CD4-positive, alpha-beta memory T cell (primary cell): ENCODE measurements around the gene YWHAQ. TPM values are rescaled to one million over a fixed set of nuclear protein-coding genes. Genes with fewer than 3 reads are reported as not detected.

Experiments
- CTCF ChIA-PET: fragments of 350-600 bp; sonication (Branson Sonifier 250); formaldehyde crosslinking; loops from one replicate; lab custom pipeline; 2021; ENCODE audit warnings: inconsistent platforms; ENCODE audit not compliant: partially characterized antibody; lab: Charles Lee
- POLR2A ChIA-PET: fragments of 350-600 bp; sonication (Branson Sonifier 250); formaldehyde crosslinking; loops from one replicate; lab custom pipeline; 2021; ENCODE audit not compliant: partially characterized antibody; lab: Charles Lee
- DNase-seq, 5 donors: peaks; one replicate each; pipeline versions ENCODE4 v3.0.0 to v3.0.0-alpha.2; 2020 to 2022; ENCODE audit warnings: mixed read lengths in 1 of 5
- H3K27ac ChIP-seq: one replicate; pipeline ENCODE4 v1.7.0; 2013; ENCODE audit warnings: low read depth, low read length
- H3K27me3 ChIP-seq: 2 replicates; pipeline ENCODE4 v1.7.0; 2013; ENCODE audit warnings: mild to moderate bottlenecking, low read length, moderate library complexity; ENCODE audit not compliant: insufficient read depth
- H3K36me3 ChIP-seq: 2 replicates; pipeline ENCODE4 v1.7.0; 2013; ENCODE audit warnings: mild to moderate bottlenecking, low read length, moderate library complexity; ENCODE audit not compliant: insufficient read depth
- H3K4me1 ChIP-seq: 2 replicates; pipeline ENCODE4 v1.7.0; 2013; ENCODE audit warnings: mild to moderate bottlenecking, low read length, moderate library complexity; ENCODE audit not compliant: insufficient read depth
- H3K4me3 ChIP-seq, 2 donors: one replicate each; pipeline ENCODE4 v1.7.0; 2013; ENCODE audit warnings: low read length in 2 of 2, mild to moderate bottlenecking in 1 of 2
- H3K9me3 ChIP-seq, 2 donors: one replicate each; pipeline ENCODE4 v1.7.0; 2013; ENCODE audit warnings: low read length in 2 of 2, control low read depth in 1 of 2; ENCODE audit not compliant: control insufficient read depth in 1 of 2
- H3K27ac Mint-ChIP-seq, 7 donors: one replicate each; pipeline ENCODE4 v1.8.0; 2020 to 2021; ENCODE audit warnings: mixed read lengths in 7 of 7, mild to moderate bottlenecking in 6 of 7, inconsistent platforms in 3 of 7, moderate library complexity in 3 of 7
- H3K27me3 Mint-ChIP-seq, 2 donors: one replicate each; pipeline ENCODE4 v1.8.0; 2020 to 2021; ENCODE audit warnings: mixed read lengths in 2 of 2
- H3K36me3 Mint-ChIP-seq, 2 donors: one replicate each; pipeline ENCODE4 v1.8.0; 2020 to 2021; ENCODE audit warnings: mixed read lengths in 2 of 2, inconsistent platforms in 1 of 2, mild to moderate bottlenecking in 1 of 2
- H3K4me1 Mint-ChIP-seq, 4 donors: one replicate each; pipeline ENCODE4 v1.8.0; 2020 to 2021; ENCODE audit warnings: mixed read lengths in 4 of 4, mild to moderate bottlenecking in 1 of 4
- H3K4me3 Mint-ChIP-seq, 8 donors: one replicate each; pipeline ENCODE4 v1.8.0; 2020 to 2021; ENCODE audit warnings: mixed read lengths in 8 of 8, mild to moderate bottlenecking in 7 of 8, moderate library complexity in 6 of 8, inconsistent platforms in 3 of 8
- H3K9me3 Mint-ChIP-seq, 8 donors: one replicate each; pipeline ENCODE4 v1.8.0; 2020 to 2021; ENCODE audit warnings: mixed read lengths in 8 of 8, mild to moderate bottlenecking in 5 of 8, inconsistent platforms in 3 of 8, moderate library complexity in 1 of 8
- intact Hi-C: fragments of 100-400 bp; cut with micrococcal nuclease; formaldehyde crosslinking; loops from one replicate; pipeline ENCODE4 v1.15.1; 2023
- polyA plus RNA-seq, 2 donors: library from polyadenylated mRNA; unstranded; fragments of 300-500 nt; fragmentation: Illumina TruSeq; gene quantifications; one replicate each; pipeline ENCODE4 v1.2.3, GENCODE V29; 2021
- total RNA-seq, 2 experiments: library from RNA; stranded (reverse); gene quantifications; one replicate each; pipeline ENCODE4 v1.2.3, GENCODE V29; 2021

Gene YWHAQ
- total and polyA plus RNA-seq, 4 experiments from 2014 or later: 124 to 504 (median 220) TPM

DNA sequence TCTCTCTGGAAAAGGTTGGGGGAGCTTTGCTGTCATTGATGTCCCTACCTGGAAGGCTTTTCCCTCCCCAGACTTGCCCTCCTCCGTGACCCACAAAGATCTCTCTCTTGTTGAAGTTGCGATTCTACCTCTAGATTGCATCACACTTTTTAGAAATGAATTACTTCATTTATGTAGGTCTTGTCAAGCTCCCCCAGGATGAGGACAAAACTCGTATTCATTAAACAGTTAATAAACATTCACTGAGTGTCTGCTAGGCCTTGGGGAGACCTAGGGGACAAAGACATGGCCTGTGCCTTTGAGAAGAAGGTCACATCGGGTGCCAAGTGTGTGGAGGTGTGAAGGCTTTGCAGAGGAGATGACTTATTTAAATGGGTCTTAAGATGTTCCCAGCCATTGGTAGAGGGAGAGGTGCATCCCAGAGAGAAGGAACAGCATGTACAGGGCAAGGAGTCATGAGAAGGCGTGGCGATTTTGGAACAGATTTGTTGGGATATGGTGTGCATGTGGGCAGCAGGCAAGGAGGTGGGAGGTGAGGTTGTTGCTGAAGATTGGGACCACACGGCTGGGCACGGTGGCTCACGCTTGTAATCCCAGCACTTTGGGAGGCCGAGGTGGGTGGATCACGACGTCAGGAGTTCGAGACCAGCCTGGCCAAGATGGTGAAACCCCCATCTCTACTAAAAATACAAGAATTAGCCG lies 9.8 kb upstream of the YWHAQ start:
- intact Hi-C loops: no loop called here
- CTCF ChIA-PET: interaction anchor here (0.6 to 1.8 kb wide), 2 partner anchors 10 to 57 kb away, joined by 3 to 5 read pairs; partner anchors contain the start of gene YWHAQ
- H3K27me3 Mint-ChIP-seq: no peaks in the 10 kb centered on the region
- no peaks in the 10 kb centered on the region for H3K36me3 Mint-ChIP-seq
- no peaks in the 10 kb centered on the region for H3K27me3 ChIP-seq
- no peak overlapping the region for H3K4me3 ChIP-seq
- no peaks in the 10 kb centered on the region for H3K36me3 ChIP-seq
- H3K4me3 Mint-ChIP-seq: peak overlapping the region in 5 of 8 donors; percentile 19 to 65 (median 48)
- DNase-seq: no peak
- peaks cover 9 to 25% (median 14%) of the 10 kb centered on the region in 4 donors for H3K4me1 Mint-ChIP-seq
- peak overlapping the region in 3 of 7 donors; percentile 2 to 77 (median 58) for H3K27ac Mint-ChIP-seq
- peaks cover 16% of the 10 kb centered on the region for H3K4me1 ChIP-seq
- H3K9me3 ChIP-seq: no peaks in the 10 kb centered on the region
- POLR2A ChIA-PET: interaction anchor here (0.8 to 4.7 kb wide), 2 partner anchors 10 to 17 kb away, joined by 4 to 32 read pairs; partner anchors contain the start of gene YWHAQ
- no peak overlapping the region for H3K27ac ChIP-seq
- H3K9me3 Mint-ChIP-seq: no peaks in the 10 kb centered on the region

DNA sequence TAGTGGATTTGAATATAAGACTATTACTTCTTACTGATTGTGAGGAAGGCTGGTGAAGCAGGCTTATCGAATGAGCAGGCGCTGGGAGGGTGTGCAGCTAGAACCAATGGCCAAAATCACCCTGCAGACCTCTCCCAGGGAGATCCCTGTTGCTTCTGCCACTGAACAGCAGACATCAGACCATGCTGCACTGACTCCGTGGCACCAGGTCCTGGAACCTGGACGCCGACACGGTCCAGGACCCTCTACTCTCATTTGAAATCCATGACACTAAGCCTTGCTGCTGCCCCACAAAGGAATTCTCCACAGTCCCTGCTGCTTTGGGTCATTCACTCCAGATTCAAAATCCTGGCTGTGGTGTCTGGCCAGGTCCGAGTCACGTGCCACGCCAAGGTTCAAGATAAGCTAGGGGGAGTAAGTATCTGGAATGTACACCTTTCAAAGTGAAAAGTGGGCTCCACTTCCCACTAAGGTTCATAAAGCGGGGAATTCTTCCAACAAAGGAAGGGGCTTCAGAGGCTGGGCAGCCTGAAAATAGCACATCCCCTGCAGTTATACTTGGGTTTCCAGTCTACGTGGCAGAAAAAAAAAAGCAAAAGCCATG lies 9.0 kb upstream of the YWHAQ start:
- intact Hi-C loops: no loop called here
- Mint-ChIP-seq H3K4me3 (no peak overlapping the region), H3K27me3 (no peaks in the 10 kb centered on the region), H3K4me1 (peaks cover 9 to 25% (median 14%) of the 10 kb centered on the region in 4 donors), H3K36me3 (no peaks in the 10 kb centered on the region), H3K9me3 (no peaks in the 10 kb centered on the region), H3K27ac (no peak overlapping the region)
- ChIA-PET POLR2A (interaction anchor here (2.4 to 4.7 kb wide), 2 partner anchors 10 to 63 kb away, joined by 7 to 32 read pairs; partner anchors contain the start of gene YWHAQ), CTCF (interaction anchor here (1.8 kb wide), 1 partner anchor 9 kb away, joined by 5 read pairs; the partner anchor contains the start of gene YWHAQ)
- Histone ChIP-seq H3K4me3 (no peak overlapping the region), H3K4me1 (peaks cover 16% of the 10 kb centered on the region), H3K36me3 (no peaks in the 10 kb centered on the region), H3K9me3 (no peaks in the 10 kb centered on the region), H3K27ac (no peak overlapping the region), H3K27me3 (no peaks in the 10 kb centered on the region)
- no peak for DNase-seq

DNA sequence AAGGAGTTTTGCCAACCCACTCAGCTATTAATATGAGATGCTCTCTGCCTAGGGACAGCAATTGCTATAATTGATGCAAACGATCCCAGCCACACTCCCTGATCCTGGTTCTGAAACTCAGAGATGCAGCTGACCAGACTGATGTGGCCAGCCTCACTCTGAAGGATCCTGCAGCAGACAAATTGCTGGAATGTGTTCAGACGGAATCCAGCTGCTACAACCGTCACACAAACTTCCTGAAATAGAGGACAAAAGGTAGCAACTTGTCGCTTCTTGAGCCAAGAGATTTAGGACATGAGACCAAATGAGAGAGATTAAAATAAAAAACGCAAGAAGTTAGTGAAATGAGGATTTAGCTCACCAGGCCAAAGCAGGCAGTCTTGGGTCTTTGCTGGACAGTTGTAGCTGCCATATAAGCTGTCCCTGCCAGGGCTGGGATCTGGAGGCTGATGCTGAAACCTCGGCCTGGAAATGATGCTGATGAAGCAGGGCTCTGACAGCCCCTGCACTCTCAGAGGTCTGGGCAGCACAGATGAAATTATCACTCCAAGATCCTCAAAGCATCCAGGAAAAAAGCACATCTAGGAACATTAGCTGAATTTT lies 8.3 kb upstream of the YWHAQ start:
- ChIA-PET POLR2A (interaction anchor here (1.1 to 4.7 kb wide), 3 partner anchors 9 to 64 kb away, joined by 3 to 32 read pairs (median 7); partner anchors contain the start of gene YWHAQ), CTCF (interaction anchor here (1.0 to 1.8 kb wide), 3 partner anchors 9 to 131 kb away, joined by 4 to 5 read pairs (median 4); partner anchors contain the start of gene YWHAQ)
- peaks cover 16% of the 10 kb centered on the region for H3K4me1 ChIP-seq
- no peaks in the 10 kb centered on the region for H3K9me3 Mint-ChIP-seq
- H3K36me3 Mint-ChIP-seq: no peaks in the 10 kb centered on the region
- H3K4me3 Mint-ChIP-seq: no peak overlapping the region
- intact Hi-C loops: no loop called here
- H3K27ac ChIP-seq: no peak overlapping the region
- no peaks in the 10 kb centered on the region for H3K9me3 ChIP-seq
- no peak overlapping the region for H3K4me3 ChIP-seq
- no peaks in the 10 kb centered on the region for H3K27me3 ChIP-seq
- no peak overlapping the region for H3K27ac Mint-ChIP-seq
- no peaks in the 10 kb centered on the region for H3K27me3 Mint-ChIP-seq
- no peaks in the 10 kb centered on the region for H3K36me3 ChIP-seq
- DNase-seq: no peak
- H3K4me1 Mint-ChIP-seq: peaks cover 9 to 25% (median 14%) of the 10 kb centered on the region in 4 donors

DNA sequence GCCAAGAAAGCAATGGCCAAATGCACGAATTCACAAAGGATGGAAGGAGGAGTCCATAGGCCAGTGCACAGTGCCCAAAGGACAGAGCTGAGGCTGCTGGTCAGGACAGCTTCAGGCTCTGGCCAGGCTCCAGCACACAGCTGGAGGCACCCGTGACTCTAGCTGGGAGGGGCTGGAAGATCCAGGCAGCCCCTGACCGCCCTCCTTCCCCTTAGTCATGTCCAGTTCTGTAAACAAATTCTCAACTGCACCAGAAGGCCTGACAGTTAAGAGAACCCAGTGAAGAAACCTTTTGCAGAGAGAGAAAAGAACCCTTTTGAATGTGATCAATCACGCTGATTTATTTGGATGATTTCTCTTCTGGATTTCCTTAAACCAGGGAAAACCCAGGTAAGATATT lies 7.7 kb upstream of the YWHAQ start:
- H3K27me3 ChIP-seq: no peaks in the 10 kb centered on the region
- intact Hi-C loops: no loop called here
- no peaks in the 10 kb centered on the region for H3K9me3 ChIP-seq
- DNase-seq: no peak
- POLR2A ChIA-PET: interaction anchor here (1.1 to 4.7 kb wide), 3 partner anchors 8 to 64 kb away, joined by 3 to 32 read pairs (median 7); partner anchors contain the start of gene YWHAQ
- Mint-ChIP-seq H3K4me3 (no peak overlapping the region), H3K27me3 (no peaks in the 10 kb centered on the region), H3K9me3 (no peaks in the 10 kb centered on the region), H3K36me3 (no peaks in the 10 kb centered on the region), H3K27ac (no peak overlapping the region), H3K4me1 (peaks cover 9 to 20% (median 14%) of the 10 kb centered on the region in 4 donors)
- peaks cover 16% of the 10 kb centered on the region for H3K4me1 ChIP-seq
- CTCF ChIA-PET: interaction anchor here (1.0 to 1.8 kb wide), 5 partner anchors 8 to 145 kb away, joined by 3 to 5 read pairs (median 4); partner anchors contain the start of genes ADAM17 and YWHAQ
- no peak overlapping the region for H3K4me3 ChIP-seq
- H3K27ac ChIP-seq: no peak overlapping the region
- no peaks in the 10 kb centered on the region for H3K36me3 ChIP-seq

DNA sequence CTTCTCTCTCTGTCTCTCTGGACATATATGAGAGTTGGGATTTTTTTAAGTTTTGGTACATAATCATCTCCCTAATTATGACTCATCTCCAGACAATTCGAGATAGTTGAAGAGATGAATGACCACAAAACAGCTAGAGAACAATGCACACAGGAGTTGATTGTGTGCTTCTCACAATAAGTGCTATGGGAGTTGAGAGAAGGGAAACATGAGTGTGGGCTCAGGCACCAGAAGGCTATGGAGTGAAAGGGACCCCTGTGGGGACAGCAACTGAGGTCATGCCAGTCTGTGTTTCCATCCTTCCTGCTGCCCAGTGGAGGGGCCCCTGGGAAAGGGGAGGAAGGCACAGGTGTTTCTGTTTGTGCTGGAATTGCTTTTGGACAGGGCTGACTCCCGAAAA lies 6.5 kb upstream of the YWHAQ start:
- Histone ChIP-seq H3K9me3 (no peaks in the 10 kb centered on the region), H3K36me3 (no peaks in the 10 kb centered on the region), H3K27me3 (no peaks in the 10 kb centered on the region), H3K4me1 (peaks cover 12% of the 10 kb centered on the region), H3K27ac (no peak overlapping the region), H3K4me3 (no peak overlapping the region)
- POLR2A ChIA-PET: interaction anchor here (2.4 kb wide), 1 partner anchor 66 kb away, joined by 7 read pairs; no protein-coding TSS in a partner anchor
- Mint-ChIP-seq H3K27ac (peak overlapping the region in 1 of 7 donors; percentile 6), H3K36me3 (no peaks in the 10 kb centered on the region), H3K4me3 (no peak overlapping the region), H3K9me3 (no peaks in the 10 kb centered on the region), H3K27me3 (no peaks in the 10 kb centered on the region), H3K4me1 (peaks cover 9 to 17% (median 12%) of the 10 kb centered on the region in 4 donors)
- no peak for DNase-seq
- CTCF ChIA-PET: interaction anchor here (1.0 to 1.5 kb wide), 3 partner anchors 81 to 146 kb away, joined by 3 to 4 read pairs (median 3); partner anchors contain the start of gene ADAM17
- intact Hi-C loops: no loop called here

DNA sequence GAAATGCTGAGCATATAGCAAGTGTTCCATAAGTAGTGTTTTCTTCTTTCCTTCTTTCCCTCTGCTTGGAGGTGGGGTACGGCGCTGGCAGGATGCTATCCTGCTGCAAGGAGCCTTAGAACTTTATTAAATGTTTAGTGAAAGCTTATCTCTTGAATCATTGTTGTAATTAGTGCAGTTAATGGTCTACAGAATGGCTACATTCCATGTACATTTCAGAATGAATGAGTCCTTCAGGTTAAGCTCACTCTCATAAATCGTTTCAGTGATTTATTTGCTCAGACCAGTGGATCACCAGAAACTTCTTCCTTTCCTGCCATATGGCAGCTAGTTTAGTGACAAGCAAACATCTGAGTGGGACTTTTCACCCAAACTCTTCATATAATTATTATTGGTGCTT lies 3.3 kb upstream of the YWHAQ start:
- Mint-ChIP-seq H3K9me3 (no peaks in the 10 kb centered on the region), H3K4me1 (peaks cover 9 to 26% (median 17%) of the 10 kb centered on the region in 4 donors), H3K27me3 (no peaks in the 10 kb centered on the region), H3K36me3 (peaks cover 0 to 14% of the 10 kb centered on the region in 2 donors), H3K27ac (peak overlapping the region in 4 of 7 donors; percentile 6 to 68 (median 51)), H3K4me3 (no peak overlapping the region)
- H3K27ac ChIP-seq: no peak overlapping the region
- H3K9me3 ChIP-seq: no peaks in the 10 kb centered on the region
- ChIA-PET CTCF (interaction anchor here (0.7 to 1.5 kb wide), 2 partner anchors 66 to 136 kb away, joined by 3 to 5 read pairs; no protein-coding TSS in a partner anchor), POLR2A (interaction anchor here (0.9 to 1.6 kb wide), 2 partner anchors 21 to 69 kb away, joined by 3 to 6 read pairs; no protein-coding TSS in a partner anchor)
- no peaks in the 10 kb centered on the region for H3K36me3 ChIP-seq
- intact Hi-C loops: no loop called here
- no peaks in the 10 kb centered on the region for H3K27me3 ChIP-seq
- H3K4me3 ChIP-seq: no peak overlapping the region
- DNase-seq: no peak
- H3K4me1 ChIP-seq: peaks cover 14% of the 10 kb centered on the region
